ENCODE results near the gene MUSTN1.

DNA sequence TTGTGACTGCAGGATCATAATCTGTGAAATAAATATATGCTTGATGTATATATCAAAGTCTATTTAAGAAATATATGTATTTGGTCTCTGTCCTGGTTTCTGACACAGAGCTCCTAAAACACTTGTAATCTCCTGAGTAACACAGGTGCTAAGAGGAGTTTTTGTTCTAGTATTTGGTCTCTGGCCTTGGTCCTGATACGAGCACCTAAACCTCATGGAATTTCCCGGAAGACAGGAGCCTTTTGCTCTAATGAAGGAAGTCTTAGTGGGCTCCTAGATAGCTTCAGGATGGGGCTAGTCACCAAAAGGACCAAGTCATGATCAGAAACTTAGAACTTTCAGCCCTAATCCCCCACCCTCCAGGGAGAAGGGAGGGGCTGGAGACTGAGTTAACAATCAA lies 19.2 kb upstream of the MUSTN1 start:
- TF ChIP-seq, protein P1, sequence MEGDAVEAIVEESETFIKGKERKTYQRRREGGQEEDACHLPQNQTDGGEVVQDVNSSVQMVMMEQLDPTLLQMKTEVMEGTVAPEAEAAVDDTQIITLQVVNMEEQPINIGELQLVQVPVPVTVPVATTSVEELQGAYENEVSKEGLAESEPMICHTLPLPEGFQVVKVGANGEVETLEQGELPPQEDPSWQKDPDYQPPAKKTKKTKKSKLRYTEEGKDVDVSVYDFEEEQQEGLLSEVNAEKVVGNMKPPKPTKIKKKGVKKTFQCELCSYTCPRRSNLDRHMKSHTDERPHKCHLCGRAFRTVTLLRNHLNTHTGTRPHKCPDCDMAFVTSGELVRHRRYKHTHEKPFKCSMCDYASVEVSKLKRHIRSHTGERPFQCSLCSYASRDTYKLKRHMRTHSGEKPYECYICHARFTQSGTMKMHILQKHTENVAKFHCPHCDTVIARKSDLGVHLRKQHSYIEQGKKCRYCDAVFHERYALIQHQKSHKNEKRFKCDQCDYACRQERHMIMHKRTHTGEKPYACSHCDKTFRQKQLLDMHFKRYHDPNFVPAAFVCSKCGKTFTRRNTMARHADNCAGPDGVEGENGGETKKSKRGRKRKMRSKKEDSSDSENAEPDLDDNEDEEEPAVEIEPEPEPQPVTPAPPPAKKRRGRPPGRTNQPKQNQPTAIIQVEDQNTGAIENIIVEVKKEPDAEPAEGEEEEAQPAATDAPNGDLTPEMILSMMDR (IDR thresholded peaks at IDR 0.05; ENCODE audit: insufficient read depth, low read depth, low read length): no peak
- no peak for TF ChIP-seq EZH2 (IDR thresholded peaks at IDR 0.05; ENCODE audit: insufficient read depth, low read length)
